PC-9 (cell line): Measurements from ENCODE around the gene SNX20. TPM values are rescaled to one million over a fixed set of nuclear protein-coding genes. Genes with fewer than 3 reads are reported as not detected.

Experiments
- BruUV-seq: library from RNA; stranded (reverse); fragments of 400-500 nt; replicated peaks from 2 replicates; lab custom pipeline; 2021; lab: Mats Ljungman, UMichigan
- CTCF ChIA-PET: fragments of 300-600 bp; sonication (Branson Sonifier 250); formaldehyde crosslinking; loops from one replicate; lab custom pipeline; 2022; ENCODE audit warnings: antibody characterized with exemption; lab: Charles Lee
- POLR2A ChIA-PET: fragments of 300-600 bp; sonication (Branson Sonifier 250); formaldehyde crosslinking; loops from one replicate; lab custom pipeline; 2022; ENCODE audit warnings: antibody characterized with exemption; ENCODE audit not compliant: unreplicated experiment; lab: Charles Lee
- DNase-seq, 2 experiments: peaks; one replicate each; pipeline versions ENCODE4 v3.0.0 to v3.0.0-alpha.2; 2015 to 2022; ENCODE audit warnings: mixed read lengths in 1 of 2
- H2AFZ ChIP-seq: fragments of 200-600 bp; sonication (generic); 2 replicates; pipeline ENCODE4 v1.8.1; 2017; ENCODE audit warnings: antibody characterized with exemption
- H3F3A ChIP-seq: fragments of 200-600 bp; sonication (generic); 2 replicates; pipeline ENCODE4 v1.8.1; 2017; ENCODE audit warnings: antibody characterized with exemption, mild to moderate bottlenecking, low read depth; ENCODE audit not compliant: insufficient read depth
- H3K27ac ChIP-seq: fragments of 200-600 bp; sonication (generic); 2 replicates; pipeline ENCODE4 v1.6.1; 2016; ENCODE audit warnings: mixed run types
- H3K27me3 ChIP-seq: fragments of 200-600 bp; sonication (generic); 2 replicates; pipeline ENCODE4 v1.6.1; 2016; ENCODE audit warnings: low read depth, mixed run types; ENCODE audit not compliant: insufficient read depth
- H3K36me3 ChIP-seq: fragments of 200-600 bp; sonication (generic); 2 replicates; pipeline ENCODE4 v1.6.1; 2016; ENCODE audit warnings: low read depth, mixed run types
- H3K4me1 ChIP-seq: fragments of 200-600 bp; sonication (generic); replicated peaks from 2 replicates; pipeline ENCODE4 v1.6.1; 2016; ENCODE audit warnings: mixed run types; ENCODE audit not compliant: insufficient read depth
- H3K4me2 ChIP-seq: fragments of 200-600 bp; sonication (generic); 2 replicates; pipeline ENCODE4 v1.6.1; 2017; ENCODE audit warnings: mixed run types
- H3K4me3 ChIP-seq: fragments of 200-600 bp; sonication (generic); 2 replicates; pipeline ENCODE4 v1.6.1; 2016; ENCODE audit warnings: mixed run types
- H3K79me2 ChIP-seq: fragments of 200-600 bp; sonication (generic); 2 replicates; pipeline ENCODE4 v1.6.1; 2017; ENCODE audit warnings: low read depth, mixed run types
- H3K9me2 ChIP-seq: fragments of 200-600 bp; sonication (generic); 2 replicates; pipeline ENCODE4 v1.8.1; 2017; ENCODE audit warnings: mild to moderate bottlenecking; ENCODE audit not compliant: insufficient read depth
- H3K9me3 ChIP-seq: fragments of 200-600 bp; sonication (generic); 2 replicates; pipeline ENCODE4 v1.8.1; 2016; ENCODE audit warnings: low read depth; ENCODE audit not compliant: insufficient read depth
- H4K20me1 ChIP-seq: fragments of 200-600 bp; sonication (generic); 2 replicates; pipeline ENCODE4 v1.8.1; 2017; ENCODE audit not compliant: insufficient read depth
- EZH2 ChIP-seq: fragments of 200-600 bp; sonication (generic); IDR thresholded peaks from 2 replicates; pipeline ENCODE4 v1.8.0; 2017; ENCODE audit warnings: antibody characterized with exemption, low read depth
- intact Hi-C: fragments of 100-400 bp; cut with micrococcal nuclease; formaldehyde crosslinking; loops from one replicate; pipeline ENCODE4 v1.10.0; 2022; ENCODE audit not compliant: unreplicated experiment
- total RNA-seq: library from RNA; stranded (reverse); gene quantifications from 2 replicates; pipeline ENCODE4 v1.2.3, GENCODE V29; 2021
- TF ChIP-seq, protein P1 (sequence below): fragments of 200-600 bp; sonication (generic); conservative IDR thresholded peaks from 2 replicates; pipeline ENCODE4 v1.6.1; 2017; ENCODE audit warnings: mixed run types, antibody characterized with exemption, mild to moderate bottlenecking, moderate library complexity

Gene SNX20
- total RNA-seq, 1 experiment from 2014 or later, result not detected

DNA sequence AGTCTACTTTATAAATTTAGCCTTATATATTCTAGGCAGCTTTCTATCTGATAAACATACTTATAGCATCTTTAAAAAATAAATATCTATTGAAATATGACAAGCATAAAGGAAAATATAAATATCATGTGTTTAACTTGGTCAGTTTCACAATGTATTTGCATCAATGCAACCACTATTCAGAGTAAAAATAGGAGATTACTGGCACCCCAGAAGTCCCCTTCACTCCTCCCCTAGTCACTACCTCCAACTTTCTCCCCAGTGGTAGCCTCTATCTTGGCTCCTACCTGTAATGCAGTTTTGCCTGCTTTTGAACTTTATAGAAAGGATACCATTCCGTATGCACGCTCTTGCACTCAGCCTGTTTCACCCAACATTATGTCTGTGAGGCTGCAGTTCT, 9.1 kb upstream of the SNX20 start:
- BruUV-seq, result no TSS peak
- no peaks in the 10 kb centered on the region for H3K79me2 ChIP-seq
- no peaks in the 10 kb centered on the region for H3K9me2 ChIP-seq
- H3K27ac ChIP-seq, result no peak overlapping the region
- no peak overlapping the region for H3K4me3 ChIP-seq
- no peak for TF ChIP-seq EZH2
- TF ChIP-seq, protein P1, sequence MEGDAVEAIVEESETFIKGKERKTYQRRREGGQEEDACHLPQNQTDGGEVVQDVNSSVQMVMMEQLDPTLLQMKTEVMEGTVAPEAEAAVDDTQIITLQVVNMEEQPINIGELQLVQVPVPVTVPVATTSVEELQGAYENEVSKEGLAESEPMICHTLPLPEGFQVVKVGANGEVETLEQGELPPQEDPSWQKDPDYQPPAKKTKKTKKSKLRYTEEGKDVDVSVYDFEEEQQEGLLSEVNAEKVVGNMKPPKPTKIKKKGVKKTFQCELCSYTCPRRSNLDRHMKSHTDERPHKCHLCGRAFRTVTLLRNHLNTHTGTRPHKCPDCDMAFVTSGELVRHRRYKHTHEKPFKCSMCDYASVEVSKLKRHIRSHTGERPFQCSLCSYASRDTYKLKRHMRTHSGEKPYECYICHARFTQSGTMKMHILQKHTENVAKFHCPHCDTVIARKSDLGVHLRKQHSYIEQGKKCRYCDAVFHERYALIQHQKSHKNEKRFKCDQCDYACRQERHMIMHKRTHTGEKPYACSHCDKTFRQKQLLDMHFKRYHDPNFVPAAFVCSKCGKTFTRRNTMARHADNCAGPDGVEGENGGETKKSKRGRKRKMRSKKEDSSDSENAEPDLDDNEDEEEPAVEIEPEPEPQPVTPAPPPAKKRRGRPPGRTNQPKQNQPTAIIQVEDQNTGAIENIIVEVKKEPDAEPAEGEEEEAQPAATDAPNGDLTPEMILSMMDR, result no peak
- H4K20me1 ChIP-seq, result no peaks in the 10 kb centered on the region
- no peaks in the 10 kb centered on the region for H3F3A ChIP-seq
- DNase-seq, result no peak
- H3K36me3 ChIP-seq, result no peaks in the 10 kb centered on the region
- intact Hi-C loops, result no loop called here
- POLR2A ChIA-PET, result no interaction called here
- CTCF ChIA-PET, result no interaction called here
- no peaks in the 10 kb centered on the region for H3K9me3 ChIP-seq
- no peaks in the 10 kb centered on the region for H3K4me1 ChIP-seq
- no peak overlapping the region for H3K4me2 ChIP-seq
- H3K27me3 ChIP-seq, result no peaks in the 10 kb centered on the region
- H2AFZ ChIP-seq, result no peak overlapping the region

DNA sequence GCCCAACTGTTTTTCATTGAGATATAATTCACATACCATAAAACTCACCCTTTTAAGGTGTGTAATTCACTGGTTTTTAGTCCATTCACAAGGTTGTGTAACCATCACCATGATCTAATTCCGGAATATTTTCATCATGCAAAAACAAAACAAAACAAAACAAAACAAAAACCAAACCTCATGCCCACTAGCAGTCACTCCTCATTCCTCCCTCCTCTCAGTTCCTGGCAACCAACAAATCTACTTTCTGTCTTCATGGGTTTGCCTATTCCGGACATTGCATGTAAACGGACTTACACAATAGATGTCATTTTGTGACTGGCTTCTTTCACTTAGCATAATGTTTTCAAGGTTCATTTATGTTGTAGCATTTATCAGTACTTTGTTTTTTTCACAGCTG, 7.8 kb upstream of the SNX20 start:
- ChIA-PET CTCF (no interaction called here), POLR2A (no interaction called here)
- TF ChIP-seq, protein P1, result no peak
- TF ChIP-seq EZH2, result no peak
- no TSS peak for BruUV-seq
- no peak for DNase-seq
- no peaks in the 10 kb centered on the region for H3F3A ChIP-seq
- no peaks in the 10 kb centered on the region for H4K20me1 ChIP-seq
- H3K27me3 ChIP-seq, result no peaks in the 10 kb centered on the region
- H3K9me3 ChIP-seq, result no peaks in the 10 kb centered on the region
- no peaks in the 10 kb centered on the region for H3K9me2 ChIP-seq
- H3K4me3 ChIP-seq, result no peak overlapping the region
- no peak overlapping the region for H2AFZ ChIP-seq
- no peaks in the 10 kb centered on the region for H3K4me1 ChIP-seq
- H3K27ac ChIP-seq, result no peak overlapping the region
- H3K4me2 ChIP-seq, result no peak overlapping the region
- H3K79me2 ChIP-seq, result no peaks in the 10 kb centered on the region
- intact Hi-C loops, result no loop called here
- H3K36me3 ChIP-seq, result no peaks in the 10 kb centered on the region

DNA sequence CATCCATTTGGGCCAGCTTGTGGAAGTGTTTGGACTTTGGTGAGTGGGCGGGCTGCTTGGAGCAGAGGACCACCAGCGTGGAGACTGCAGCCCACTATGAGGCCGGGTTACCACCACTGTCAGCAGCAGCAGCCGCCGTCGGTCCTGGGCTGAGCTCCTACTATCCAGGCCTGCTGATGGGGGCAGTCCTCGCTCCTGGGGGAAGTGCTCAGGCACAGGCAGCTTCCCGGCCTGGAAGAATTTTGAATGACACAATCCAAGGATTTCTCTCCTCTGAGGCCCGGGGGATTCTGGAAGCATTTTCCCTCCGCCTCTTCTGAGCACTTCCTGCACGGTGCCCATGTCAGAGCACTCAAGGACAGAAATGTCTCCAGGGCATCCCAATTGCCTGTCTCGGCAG, 7.0 kb upstream of the SNX20 start:
- Histone ChIP-seq H3K4me1 (no peaks in the 10 kb centered on the region), H3K27me3 (no peaks in the 10 kb centered on the region), H4K20me1 (no peaks in the 10 kb centered on the region), H3K27ac (no peak overlapping the region), H3K4me3 (no peak overlapping the region), H3K79me2 (no peaks in the 10 kb centered on the region), H3F3A (no peaks in the 10 kb centered on the region), H2AFZ (no peak overlapping the region), H3K9me2 (no peaks in the 10 kb centered on the region), H3K36me3 (no peaks in the 10 kb centered on the region), H3K4me2 (no peak overlapping the region), H3K9me3 (no peaks in the 10 kb centered on the region)
- DNase-seq, result no peak
- no TSS peak for BruUV-seq
- ChIA-PET CTCF (no interaction called here), POLR2A (no interaction called here)
- intact Hi-C loops, result no loop called here
- TF ChIP-seq, protein P1, result no peak
- TF ChIP-seq EZH2, result no peak
